SK-N-SH (cell line): ENCODE data around the gene MSL1.

Experiments
- CTCF ChIP-seq: fragments of 200-600 bp; sonication (generic); IDR thresholded peaks from 2 replicates; pipeline ENCODE4 v1.6.1; 2017; ENCODE audit warnings: antibody characterized with exemption, mild to moderate bottlenecking, moderate library complexity
- EP300 ChIP-seq, 2 experiments: IDR thresholded peaks; 2 replicates each; pipeline versions ENCODE4 v1.4.0 to v1.6.1; 2012; ENCODE audit warnings: borderline replicate concordance in 1 of 2, low read depth in 1 of 2, low read length in 1 of 2
- EZH2phosphoT487 ChIP-seq: fragments of 200-600 bp; sonication (generic); IDR thresholded peaks from 2 replicates; pipeline ENCODE4 v1.6.1; 2017; ENCODE audit warnings: low read depth, mixed run types, mild to moderate bottlenecking, antibody characterized with exemption, moderate library complexity, borderline replicate concordance
- MAX ChIP-seq: IDR thresholded peaks from 2 replicates; pipeline ENCODE4 v1.4.0; 2012; ENCODE audit warnings: low read depth
- NRF1 ChIP-seq: IDR thresholded peaks from 2 replicates; pipeline ENCODE4 v1.6.1; 2012; ENCODE audit warnings: low read depth, mild to moderate bottlenecking, low read length
- POLR2AphosphoS5 ChIP-seq: IDR thresholded peaks from 2 replicates; pipeline ENCODE4 v1.6.1; 2012; ENCODE audit warnings: low read depth, low read length
- RCOR1 ChIP-seq: fragments of 150-350 bp; IDR thresholded peaks from 2 replicates; pipeline ENCODE4 v1.6.1; 2017; ENCODE audit warnings: antibody characterized with exemption, low read length
- TCF12 ChIP-seq: IDR thresholded peaks from 2 replicates; pipeline ENCODE4 v1.4.0; 2012

DNA sequence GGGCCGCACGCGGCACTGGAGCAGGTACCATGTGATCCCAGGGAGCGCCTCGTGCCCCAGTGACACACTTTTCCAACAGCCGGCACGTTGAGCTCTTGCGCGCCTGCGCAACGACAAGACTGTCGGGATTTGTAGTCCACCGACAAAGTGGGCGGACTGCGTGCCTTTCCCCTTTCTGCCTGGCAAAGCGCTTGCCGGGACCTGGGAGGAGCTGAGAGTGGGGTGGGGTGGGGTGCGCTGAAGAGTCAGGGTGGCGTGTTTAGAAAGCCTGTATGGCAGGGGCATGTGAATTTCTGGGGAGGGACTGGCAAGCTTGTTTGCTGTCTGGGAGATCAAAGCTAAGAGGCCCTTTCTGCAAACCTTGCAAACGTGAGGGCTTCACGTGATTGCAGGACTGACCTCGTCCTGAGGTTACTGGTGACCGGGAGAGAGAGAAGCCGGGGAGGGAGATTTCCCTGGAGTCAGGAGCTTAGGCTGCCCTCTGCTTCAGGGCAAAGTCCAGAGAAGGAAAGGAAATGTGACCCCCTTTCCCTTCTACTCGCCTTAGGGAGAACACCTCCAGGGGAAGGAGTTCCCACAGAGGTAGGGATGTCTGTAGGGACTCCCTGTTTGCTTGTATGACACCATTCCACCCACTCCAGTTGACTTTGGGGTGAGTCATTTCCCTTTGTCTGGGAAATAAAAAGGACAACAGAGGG, 21.0 kb upstream of the MSL1 start:
- TF ChIP-seq CTCF (no peak), POLR2AphosphoS5 (no peak), RCOR1 (no peak; the same call in 1 of the 2 replicates), EP300 (IDR thresholded peaks at IDR 0.05; ENCODE audit: borderline replicate concordance in 1 of 2, low read depth in 1 of 2, low read length in 1 of 2) (no peak), MAX (peak; percentile 99), TCF12 (peak; percentile 42; the same call in 1 of the 2 replicates), EZH2phosphoT487 (no peak), NRF1 (peak; percentile 95)
